Effector CD4-positive, alpha-beta T cell (primary cell): ENCODE data around the gene S100A1.

Source experiments
- DNase-seq: peaks from one replicate; pipeline ENCODE4 v3.0.0-alpha.2; 2020

The S100A1 gene

DNA sequence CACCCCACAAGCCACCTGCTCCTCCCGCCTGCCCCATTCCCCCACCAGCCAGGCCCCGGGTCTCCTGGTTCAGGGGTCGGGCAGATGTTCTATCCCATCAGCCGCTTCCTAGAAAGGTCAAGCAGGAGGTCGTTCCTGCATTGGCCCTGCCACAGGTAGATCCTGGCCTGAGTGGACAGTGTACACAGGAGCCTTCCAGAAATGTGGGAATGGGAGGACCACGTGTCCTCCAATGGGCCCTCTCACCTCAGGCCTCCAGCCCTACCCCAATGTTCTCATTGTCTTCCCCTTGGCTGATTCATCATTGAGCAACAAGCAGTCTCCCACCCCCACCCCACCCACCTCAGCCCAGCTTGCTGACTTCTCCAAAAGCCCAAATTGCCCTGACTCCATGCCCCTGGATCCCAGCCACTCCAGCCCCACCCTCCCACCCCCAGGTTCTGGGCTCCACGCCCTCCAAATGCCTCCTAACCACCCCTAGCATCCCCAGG is 17.4 kb upstream of the S100A1 start:
- no peak for DNase-seq

GRCh38 chr1:153611356-153611755 is 16.9 kb upstream of the S100A1 start:
- no peak for DNase-seq

DNA sequence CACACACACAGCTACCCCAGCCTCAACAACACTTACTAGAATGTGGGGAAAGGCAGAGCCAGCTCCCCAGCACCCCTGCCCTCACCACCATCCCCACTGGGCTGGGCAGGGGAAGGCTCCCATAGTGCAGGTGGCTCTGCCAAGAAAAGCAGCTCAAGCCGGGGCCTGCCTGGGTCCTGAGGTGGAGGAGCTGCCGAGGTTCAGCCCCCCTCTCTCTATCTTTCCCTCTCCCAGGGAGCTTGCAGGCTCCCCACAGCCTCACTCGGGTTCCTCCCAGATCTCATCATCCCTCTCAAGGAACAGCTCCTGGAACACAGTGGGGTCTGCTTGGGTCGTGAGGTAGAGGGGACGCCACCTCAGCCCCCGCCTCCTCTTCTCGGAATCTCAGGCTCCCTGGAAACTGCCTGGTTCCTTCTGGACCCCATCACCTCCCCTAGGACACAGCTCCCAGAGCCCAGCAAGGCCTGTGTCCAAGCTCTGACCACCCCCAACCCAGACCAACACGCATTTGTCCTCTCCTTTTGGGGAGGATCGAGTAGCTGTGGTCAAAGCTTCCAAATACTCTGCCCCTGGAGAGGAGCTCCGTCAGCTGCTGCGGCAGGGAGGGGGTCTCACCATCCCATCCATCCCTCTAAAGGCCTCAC is 16.0 kb upstream of the S100A1 start:
- no peak for DNase-seq

- DNase-seq = no peak
Measured at GRCh38 chr1:153612755-153613331, 15.4 kb upstream of the S100A1 start, which contains the start of gene S100A16. S100A16 (minus strand) TSS chr1:153613137; CDS start chr1:153608151, 4,986 bp downstream.

DNA sequence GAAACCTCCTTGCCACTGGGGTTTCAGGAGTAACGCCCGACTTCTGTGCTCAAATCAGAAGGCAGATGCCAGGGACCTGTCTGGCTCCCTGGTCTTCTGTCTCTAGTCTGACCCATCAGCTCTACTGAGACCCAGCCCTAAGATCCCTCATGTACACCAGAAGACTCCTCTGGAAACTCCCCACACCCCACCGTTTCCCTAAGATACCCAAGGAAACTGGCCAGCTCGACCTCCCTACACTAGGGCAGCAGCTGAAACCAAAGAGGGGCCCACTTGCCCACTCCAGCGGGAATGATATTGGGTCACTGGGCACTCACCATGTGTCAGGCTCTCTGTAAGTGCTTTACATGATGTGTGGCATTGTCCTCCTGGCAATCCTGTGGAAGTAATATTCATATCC is 14.8 kb upstream of the S100A1 start:
- no peak for DNase-seq

DNA sequence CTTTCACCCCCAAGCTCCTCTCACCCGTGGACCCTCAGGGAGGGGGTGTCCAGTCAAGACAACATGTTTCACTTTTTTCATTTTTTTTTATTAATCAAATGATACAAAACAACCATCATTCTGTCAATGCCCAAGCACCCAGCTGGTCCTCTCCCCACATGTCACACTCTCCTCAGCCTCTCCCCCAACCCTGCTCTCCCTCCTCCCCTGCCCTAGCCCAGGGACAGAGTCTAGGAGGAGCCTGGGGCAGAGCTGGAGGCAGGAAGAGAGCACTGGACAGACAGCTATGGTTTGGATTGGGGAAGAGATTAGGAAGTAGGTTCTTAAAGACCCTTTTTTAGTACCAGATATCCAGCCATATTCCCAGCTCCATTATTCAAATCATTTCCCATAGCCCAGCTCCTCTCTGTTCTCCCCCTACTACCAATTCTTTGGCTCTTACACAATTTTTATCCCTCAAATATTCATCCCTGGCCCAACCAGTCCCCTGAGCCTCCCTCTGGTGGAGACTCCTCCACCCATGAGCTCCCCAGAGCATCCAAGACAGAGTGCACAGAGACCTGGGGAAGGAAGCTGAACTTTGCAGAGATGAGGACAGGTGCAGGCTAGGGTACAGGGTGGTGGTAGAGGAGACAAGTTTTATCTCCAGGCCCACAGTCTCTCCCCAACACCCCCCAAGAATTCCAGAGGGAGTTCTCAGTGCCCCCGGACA is 13.9 kb upstream of the S100A1 start:
- no peak for DNase-seq

- DNase-seq = no peak
Measured at GRCh38 chr1:153614906-153615305, 13.3 kb upstream of the S100A1 start.

DNA sequence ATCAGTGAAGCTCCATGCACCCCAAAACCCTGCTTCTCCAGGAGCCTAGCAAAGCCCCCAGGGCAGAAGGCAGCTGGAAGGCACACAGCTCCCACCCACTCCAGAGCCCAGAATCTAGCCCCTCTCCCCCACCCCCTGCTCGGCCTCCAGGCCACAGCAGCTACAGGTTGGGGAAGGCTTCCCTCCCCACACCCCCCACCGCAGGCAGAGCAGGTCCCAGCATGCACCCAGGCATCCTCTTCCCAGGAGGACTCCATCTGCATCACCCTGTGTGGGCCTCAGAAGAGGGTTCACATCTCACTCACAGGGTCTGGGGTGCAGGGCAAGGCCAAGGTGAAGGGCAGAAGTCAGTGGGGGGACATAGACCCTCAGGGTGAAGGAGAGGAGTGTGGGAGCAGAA is 12.8 kb upstream of the S100A1 start:
- DNase-seq = no peak

DNA sequence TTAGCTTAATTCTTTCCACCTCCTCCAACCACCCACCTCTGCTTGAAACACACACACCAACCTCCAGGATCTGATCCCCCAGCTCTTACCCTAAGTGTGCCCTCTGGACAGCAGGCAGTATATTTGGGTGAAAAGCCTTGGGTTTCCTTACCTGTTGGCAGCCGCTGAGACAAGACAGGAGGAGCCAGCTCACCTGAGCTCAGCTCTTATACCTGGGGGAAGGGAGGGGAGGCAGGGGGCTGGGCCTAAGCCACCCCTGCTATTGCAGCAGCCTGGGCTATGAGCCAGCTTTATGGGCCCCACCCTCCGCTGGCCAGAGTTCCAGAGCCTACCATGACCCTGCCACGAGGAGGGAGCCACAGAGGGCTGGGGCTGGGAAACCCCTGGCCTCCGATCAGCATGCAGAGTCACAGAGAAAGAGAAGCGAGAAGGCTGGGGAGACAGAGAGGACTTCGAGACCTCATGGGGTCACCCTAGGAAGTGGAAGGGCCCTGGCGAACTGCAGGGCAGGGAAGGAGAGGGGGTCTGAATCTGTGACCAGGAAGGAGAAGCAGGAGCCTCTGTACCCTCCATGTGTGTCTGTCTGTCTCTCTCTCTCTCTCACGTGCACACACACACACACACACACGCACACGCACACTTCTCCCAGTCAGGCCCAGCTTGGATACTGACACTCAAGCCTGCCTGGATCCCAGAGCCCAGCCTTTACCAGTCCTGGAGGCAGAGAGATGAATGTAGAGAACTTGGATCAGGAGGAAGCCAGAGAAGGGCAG is 11.9 kb upstream of the S100A1 start, which contains the start of gene S100A14:
Gene S100A14, minus strand, starts transcription at position 182 of the 773 bp plus-strand sequence. CDS start 467 bp downstream, outside the sequence.
- DNase-seq = no peak

DNA sequence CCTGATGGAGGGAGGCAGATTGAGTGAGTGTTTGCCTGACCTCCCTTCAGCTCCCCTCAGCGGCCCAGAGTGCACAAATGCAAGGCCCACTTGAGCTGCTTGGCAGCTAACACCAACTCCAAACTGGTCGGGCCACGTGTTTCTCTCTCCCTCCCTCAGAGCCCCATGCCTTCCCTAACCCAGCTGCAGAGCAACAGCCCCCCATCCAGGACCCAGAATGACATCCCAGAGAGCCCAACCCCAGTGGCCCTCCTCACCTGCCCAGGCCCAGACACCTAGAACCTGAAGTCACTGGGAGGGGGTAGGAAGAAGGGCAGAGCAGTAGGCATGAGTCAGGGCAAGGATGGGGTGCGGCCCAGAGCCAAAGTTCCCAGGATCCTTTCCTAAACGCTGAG is 11.3 kb upstream of the S100A1 start:
- DNase-seq = no peak

GRCh38 chr1:153617663-153618062 is 10.6 kb upstream of the S100A1 start:
- peak; percentile 34 for DNase-seq

DNA sequence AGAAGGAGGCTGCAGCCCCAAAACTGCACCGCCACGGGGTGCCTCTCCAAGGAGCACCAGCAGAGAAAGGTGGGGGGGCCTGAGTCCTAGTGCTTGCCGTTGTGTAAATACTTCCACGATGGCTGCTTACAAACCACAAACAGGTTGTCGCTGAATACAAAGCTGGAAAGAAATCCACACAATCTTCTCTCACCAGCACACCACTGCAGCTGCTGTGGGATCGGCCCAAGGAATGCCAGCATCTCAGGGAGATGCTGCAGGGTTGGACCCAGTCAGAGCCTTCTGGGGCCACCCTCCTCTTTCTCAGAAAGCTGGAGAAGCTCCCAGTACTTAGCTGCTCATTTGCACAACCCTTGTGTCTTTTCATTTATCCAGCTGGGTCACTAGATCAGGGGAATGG is 9.1 kb upstream of the S100A1 start:
- no peak for DNase-seq

GRCh38 chr1:153623101-153623500 is 5.1 kb upstream of the S100A1 start:
- no peak for DNase-seq

DNA sequence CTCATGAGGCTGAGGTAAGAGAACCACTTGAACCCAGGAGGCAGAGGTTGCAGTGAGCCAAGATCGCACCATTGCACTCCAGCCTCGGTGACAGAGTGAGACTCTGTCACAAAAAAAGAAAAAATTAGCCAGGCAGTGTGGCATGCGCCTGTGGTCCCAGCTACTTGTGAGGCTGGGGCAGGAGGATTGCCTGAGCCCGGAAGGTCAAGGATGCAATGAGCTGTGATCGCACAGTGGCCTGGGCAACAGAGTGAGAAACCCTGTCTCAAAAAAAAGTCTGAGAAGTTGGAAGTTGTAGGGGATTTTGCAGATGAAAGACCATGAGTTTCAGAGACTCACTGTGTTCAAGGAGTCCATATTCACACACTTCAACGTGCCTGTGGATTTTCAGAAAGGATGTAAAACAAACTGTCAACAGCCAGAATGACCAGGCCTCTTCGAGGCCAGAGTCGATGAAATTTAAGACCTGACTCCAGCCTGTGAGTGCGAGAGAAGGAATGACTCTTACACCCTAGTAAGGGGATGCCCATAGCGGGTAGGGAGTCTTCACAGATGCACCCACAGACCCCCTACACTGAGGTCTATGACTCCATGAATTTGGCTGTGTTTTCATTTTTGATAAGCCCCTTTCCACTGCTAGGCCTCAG is 3.1 kb upstream of the S100A1 start:
- DNase-seq = no peak

- no peak for DNase-seq
Measured at GRCh38 chr1:153626477-153626903, 1.7 kb upstream of the S100A1 start.

DNA sequence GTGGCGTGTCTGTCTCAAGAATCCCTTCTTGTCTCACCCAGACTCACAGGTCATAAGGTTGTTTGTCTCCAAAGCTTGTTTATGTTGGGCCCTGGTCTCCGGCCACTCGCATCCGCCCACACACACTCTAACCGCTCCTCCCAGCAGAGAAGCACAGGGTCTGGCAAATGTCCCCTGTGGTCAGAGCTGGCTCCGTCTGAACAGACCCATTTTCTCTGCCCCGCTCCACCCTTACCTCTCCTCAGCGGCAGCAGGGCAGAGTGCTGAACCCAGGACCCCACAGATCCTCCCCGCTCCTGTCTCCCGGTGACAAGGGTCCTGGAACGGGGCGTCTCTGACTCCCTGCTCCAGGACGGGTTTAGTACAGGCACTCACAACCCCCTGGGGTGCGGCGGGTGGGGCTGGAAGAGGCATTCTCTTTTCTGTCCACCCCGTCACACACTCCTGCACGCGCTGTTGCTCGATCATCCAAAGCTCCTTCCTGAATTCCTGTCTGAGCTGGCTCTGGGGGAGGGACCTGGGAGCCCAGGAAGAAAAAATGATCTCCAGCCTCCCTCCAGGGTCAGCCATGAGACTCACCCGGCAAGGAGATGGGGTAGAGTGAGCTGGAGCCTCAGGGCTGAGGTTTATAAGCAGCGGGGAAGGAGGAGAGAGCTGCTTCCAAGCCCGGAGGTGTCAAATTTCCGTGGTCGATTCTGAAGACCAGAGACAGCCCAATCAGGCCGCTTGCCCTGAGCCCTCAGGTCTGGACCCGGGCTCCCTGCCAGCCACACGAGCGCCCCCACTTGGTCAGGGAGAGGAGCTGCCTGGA is 1.1 kb upstream of the S100A1 start, which contains the start of gene S100A13:
Gene S100A13, minus strand, starts transcription at position 602 of the 811 bp plus-strand sequence. CDS start 1,033 bp downstream, outside the sequence.
- DNase-seq = no peak

GRCh38 chr1:153628638-153629342 is 556 bp downstream of the S100A1 start:
- no peak for DNase-seq

GRCh38 chr1:153629343-153629665 is 1.1 kb downstream of the S100A1 start:
- DNase-seq = no peak

DNA sequence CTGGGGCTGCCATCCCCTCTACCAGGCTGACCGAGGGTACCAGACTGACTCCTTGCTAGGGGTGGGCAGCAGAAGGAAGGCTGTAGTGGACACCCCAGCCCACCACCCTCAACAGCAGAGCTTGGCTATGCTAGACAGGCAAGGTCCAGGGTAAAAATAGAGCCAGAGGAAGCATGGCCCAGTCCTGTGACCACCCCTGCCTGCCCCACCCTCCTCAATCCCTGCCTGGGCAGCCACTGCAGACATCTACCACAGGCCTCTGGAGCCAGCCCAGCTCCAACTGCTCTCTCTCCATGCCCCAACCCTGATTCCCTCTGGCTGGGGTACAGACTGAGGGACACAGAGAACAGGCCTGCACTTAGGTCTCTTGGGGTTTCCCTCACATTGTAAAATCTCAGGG is 1.7 kb downstream of the S100A1 start:
- no peak for DNase-seq

DNA sequence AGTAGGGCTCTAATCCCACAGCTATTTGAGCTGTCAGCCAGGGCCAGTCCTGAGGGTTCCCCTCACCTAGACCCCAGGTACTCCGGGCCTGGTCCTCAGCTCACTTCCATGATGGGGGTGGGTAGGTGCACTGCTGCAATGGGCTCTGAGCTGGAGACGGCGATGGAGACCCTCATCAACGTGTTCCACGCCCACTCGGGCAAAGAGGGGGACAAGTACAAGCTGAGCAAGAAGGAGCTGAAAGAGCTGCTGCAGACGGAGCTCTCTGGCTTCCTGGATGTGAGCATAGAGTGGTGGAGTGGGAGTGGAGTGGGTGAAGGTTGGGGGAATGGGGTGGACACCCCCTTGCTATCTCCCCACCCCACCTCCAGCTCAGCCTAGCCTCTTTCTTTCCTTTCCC is 2.1 kb downstream of the S100A1 start:
- no peak for DNase-seq
